Measurements from ENCODE around the gene PCDHB2.
"Not testable (repeated sequence)": the region's sequence is repeated elsewhere in the genome, so short reads cannot be mapped to it uniquely, and the experiment has no call there.

Gene PCDHB2

DNA sequence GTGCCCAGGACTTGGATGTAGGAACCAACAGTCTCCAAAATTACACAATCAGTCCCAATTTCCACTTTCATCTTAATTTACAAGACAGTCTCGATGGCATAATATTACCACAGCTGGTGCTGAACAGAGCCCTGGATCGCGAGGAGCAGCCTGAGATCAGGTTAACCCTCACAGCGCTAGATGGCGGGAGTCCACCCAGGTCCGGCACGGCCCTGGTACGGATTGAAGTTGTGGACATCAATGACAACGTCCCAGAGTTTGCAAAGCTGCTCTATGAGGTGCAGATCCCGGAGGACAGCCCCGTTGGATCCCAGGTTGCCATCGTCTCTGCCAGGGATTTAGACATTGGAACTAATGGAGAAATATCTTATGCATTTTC is 837 bp downstream of the PCDHB2 start:
- Histone ChIP-seq H4K20me1 (ENCODE audit: insufficient read depth, low read length) (no peaks in the 10 kb centered on the region), H3K9ac (ENCODE audit: low read length) (no peak overlapping the region), H3K27me3 (replicated peaks; ENCODE audit: insufficient read depth, low read length) (no peaks in the 10 kb centered on the region), H3K9me2 (replicated peaks; ENCODE audit: insufficient read depth, low read length) (no peaks in the 10 kb centered on the region), H3K79me2 (ENCODE audit: low read length) (no peaks in the 10 kb centered on the region), H2AFZ (ENCODE audit: low read length) (no peak overlapping the region), H3K4me1 (ENCODE audit: low read length) (no peaks in the 10 kb centered on the region), H3K36me3 (replicated peaks; ENCODE audit: insufficient read depth, low read length) (no peaks in the 10 kb centered on the region), H3K4me2 (ENCODE audit: low read depth, low read length) (peak overlapping the region; percentile 4; the same call in 1 of the 2 replicates), H3F3A (ENCODE audit: insufficient read depth, low read length) (no peaks in the 10 kb centered on the region), H3K27ac (ENCODE audit: low read length) (no peak overlapping the region), H3K4me3 (ENCODE audit: low read length) (no peak overlapping the region), H3K9me3 (replicated peaks; ENCODE audit: insufficient read depth, low read length) (no peaks in the 10 kb centered on the region)
- TF ChIP-seq, protein P1, sequence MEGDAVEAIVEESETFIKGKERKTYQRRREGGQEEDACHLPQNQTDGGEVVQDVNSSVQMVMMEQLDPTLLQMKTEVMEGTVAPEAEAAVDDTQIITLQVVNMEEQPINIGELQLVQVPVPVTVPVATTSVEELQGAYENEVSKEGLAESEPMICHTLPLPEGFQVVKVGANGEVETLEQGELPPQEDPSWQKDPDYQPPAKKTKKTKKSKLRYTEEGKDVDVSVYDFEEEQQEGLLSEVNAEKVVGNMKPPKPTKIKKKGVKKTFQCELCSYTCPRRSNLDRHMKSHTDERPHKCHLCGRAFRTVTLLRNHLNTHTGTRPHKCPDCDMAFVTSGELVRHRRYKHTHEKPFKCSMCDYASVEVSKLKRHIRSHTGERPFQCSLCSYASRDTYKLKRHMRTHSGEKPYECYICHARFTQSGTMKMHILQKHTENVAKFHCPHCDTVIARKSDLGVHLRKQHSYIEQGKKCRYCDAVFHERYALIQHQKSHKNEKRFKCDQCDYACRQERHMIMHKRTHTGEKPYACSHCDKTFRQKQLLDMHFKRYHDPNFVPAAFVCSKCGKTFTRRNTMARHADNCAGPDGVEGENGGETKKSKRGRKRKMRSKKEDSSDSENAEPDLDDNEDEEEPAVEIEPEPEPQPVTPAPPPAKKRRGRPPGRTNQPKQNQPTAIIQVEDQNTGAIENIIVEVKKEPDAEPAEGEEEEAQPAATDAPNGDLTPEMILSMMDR (IDR thresholded peaks at IDR 0.05; ENCODE audit: low read length): no peak
- TF ChIP-seq EZH2 (optimal IDR thresholded peaks at IDR 0.05; ENCODE audit: low read depth, low read length): no peak
- TF ChIP-seq EZH2phosphoT487 (IDR thresholded peaks at IDR 0.05; ENCODE audit: low read length): no peak
- DNase-seq: no peak

DNA sequence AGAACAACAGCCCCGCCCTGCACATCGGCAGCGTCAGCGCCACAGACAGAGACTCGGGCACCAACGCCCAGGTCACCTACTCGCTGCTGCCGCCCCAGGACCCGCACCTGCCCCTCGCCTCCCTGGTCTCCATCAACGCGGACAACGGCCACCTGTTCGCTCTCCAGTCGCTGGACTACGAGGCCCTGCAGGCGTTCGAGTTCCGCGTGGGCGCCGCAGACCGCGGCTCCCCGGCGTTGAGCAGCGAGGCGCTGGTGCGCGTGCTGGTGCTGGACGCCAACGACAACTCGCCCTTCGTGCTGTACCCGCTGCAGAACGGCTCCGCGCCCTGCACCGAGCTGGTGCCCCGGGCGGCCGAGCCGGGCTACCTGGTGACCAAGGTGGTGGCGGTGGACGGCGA is 1.8 kb downstream of the PCDHB2 start:
- not testable (repeated sequence) for H3K9ac ChIP-seq (ENCODE audit: low read length); H3K4me1 ChIP-seq (ENCODE audit: low read length); H3K4me2 ChIP-seq (ENCODE audit: low read depth, low read length); H4K20me1 ChIP-seq (ENCODE audit: insufficient read depth, low read length); H3K9me3 ChIP-seq (replicated peaks; ENCODE audit: insufficient read depth, low read length); H3F3A ChIP-seq (ENCODE audit: insufficient read depth, low read length); DNase-seq; H3K36me3 ChIP-seq (replicated peaks; ENCODE audit: insufficient read depth, low read length); H3K9me2 ChIP-seq (replicated peaks; ENCODE audit: insufficient read depth, low read length); H3K79me2 ChIP-seq (ENCODE audit: low read length); H2AFZ ChIP-seq (ENCODE audit: low read length); H3K4me3 ChIP-seq (ENCODE audit: low read length); H3K27ac ChIP-seq (ENCODE audit: low read length); H3K27me3 ChIP-seq (replicated peaks; ENCODE audit: insufficient read depth, low read length)

DNA sequence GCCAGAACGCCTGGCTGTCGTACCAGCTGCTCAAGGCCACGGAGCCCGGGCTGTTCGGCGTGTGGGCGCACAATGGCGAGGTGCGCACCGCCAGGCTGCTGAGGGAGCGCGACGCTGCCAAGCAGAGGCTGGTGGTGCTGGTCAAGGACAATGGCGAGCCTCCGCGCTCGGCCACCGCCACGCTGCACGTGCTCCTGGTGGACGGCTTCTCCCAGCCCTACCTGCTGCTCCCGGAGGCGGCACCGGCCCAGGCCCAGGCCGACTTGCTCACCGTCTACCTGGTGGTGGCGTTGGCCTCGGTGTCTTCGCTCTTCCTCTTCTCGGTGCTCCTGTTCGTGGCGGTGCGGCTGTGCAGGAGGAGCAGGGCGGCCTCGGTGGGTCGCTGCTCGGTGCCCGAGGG is 2.2 kb downstream of the PCDHB2 start:
- not testable (repeated sequence) for H3K4me1 ChIP-seq (ENCODE audit: low read length); DNase-seq; H3K4me3 ChIP-seq (ENCODE audit: low read length); H3F3A ChIP-seq (ENCODE audit: insufficient read depth, low read length); H3K27me3 ChIP-seq (replicated peaks; ENCODE audit: insufficient read depth, low read length); H3K79me2 ChIP-seq (ENCODE audit: low read length); H3K4me2 ChIP-seq (ENCODE audit: low read depth, low read length); H4K20me1 ChIP-seq (ENCODE audit: insufficient read depth, low read length); H3K9me3 ChIP-seq (replicated peaks; ENCODE audit: insufficient read depth, low read length); H3K36me3 ChIP-seq (replicated peaks; ENCODE audit: insufficient read depth, low read length); H3K27ac ChIP-seq (ENCODE audit: low read length); H3K9me2 ChIP-seq (replicated peaks; ENCODE audit: insufficient read depth, low read length); H2AFZ ChIP-seq (ENCODE audit: low read length); H3K9ac ChIP-seq (ENCODE audit: low read length)

DNA sequence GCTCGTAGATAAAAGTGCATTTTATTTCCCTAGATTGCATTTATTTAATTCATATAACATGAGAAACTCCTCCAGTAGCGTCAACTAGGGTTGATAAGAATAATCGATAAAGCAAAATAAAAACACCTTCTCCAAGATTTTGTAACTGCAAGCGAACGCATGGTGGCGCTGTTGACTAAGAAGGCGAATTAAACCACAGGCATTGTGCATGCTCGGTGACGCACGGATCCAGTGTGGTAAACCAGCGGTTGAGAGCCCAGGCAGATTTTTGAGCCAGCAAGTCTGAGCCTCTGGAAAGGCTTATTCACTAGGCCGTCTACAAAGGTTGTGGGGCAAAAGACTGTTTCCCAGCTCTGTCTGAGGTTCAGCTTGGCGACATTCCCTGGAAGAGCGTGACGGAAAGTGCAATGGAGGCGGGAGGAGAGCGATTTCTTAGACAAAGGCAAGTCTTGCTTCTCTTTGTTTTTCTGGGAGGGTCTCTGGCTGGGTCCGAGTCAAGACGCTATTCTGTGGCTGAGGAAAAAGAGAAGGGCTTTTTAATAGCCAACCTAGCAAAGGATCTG is 5.9 kb downstream of the PCDHB2 start, which contains the start of gene PCDHB3:
PCDHB3 (plus strand) TSS at position 231 of the 563 bp plus-strand sequence; CDS start at position 408, 177 bp downstream.
- Histone ChIP-seq H3K27ac (ENCODE audit: low read length) (no peak within 1 kb of the TSS), H3K9ac (ENCODE audit: low read length) (no peak within 1 kb of the TSS), H3K4me3 (ENCODE audit: low read length) (no peak within 1 kb of the TSS), H3K79me2 (ENCODE audit: low read length) (no peaks in the 10 kb centered on the region), H3K36me3 (replicated peaks; ENCODE audit: insufficient read depth, low read length) (no peaks in the 10 kb centered on the region), H3F3A (ENCODE audit: insufficient read depth, low read length) (no peaks in the 10 kb centered on the region), H3K4me2 (ENCODE audit: low read depth, low read length) (no peak within 1 kb of the TSS), H3K4me1 (ENCODE audit: low read length) (no peaks in the 10 kb centered on the region), H3K9me2 (replicated peaks; ENCODE audit: insufficient read depth, low read length) (no peaks in the 10 kb centered on the region), H4K20me1 (ENCODE audit: insufficient read depth, low read length) (no peaks in the 10 kb centered on the region), H3K9me3 (replicated peaks; ENCODE audit: insufficient read depth, low read length) (no peaks in the 10 kb centered on the region), H2AFZ (ENCODE audit: low read length) (no peak within 1 kb of the TSS), H3K27me3 (replicated peaks; ENCODE audit: insufficient read depth, low read length) (no peaks in the 10 kb centered on the region)
- peak; percentile 45 for DNase-seq
- no peak for TF ChIP-seq EZH2phosphoT487 (IDR thresholded peaks at IDR 0.05; ENCODE audit: low read length)
- TF ChIP-seq EZH2 (optimal IDR thresholded peaks at IDR 0.05; ENCODE audit: low read depth, low read length): no peak
- TF ChIP-seq, protein P1 (IDR thresholded peaks at IDR 0.05; ENCODE audit: low read length): peak; percentile 48

Measured in MM.1S (cell line).